ENCODE measurements around the gene GLIS1.
A peak's percentile ranks its signal among the peaks of the same experiment; 100 is the strongest.

The GLIS1 gene

DNA sequence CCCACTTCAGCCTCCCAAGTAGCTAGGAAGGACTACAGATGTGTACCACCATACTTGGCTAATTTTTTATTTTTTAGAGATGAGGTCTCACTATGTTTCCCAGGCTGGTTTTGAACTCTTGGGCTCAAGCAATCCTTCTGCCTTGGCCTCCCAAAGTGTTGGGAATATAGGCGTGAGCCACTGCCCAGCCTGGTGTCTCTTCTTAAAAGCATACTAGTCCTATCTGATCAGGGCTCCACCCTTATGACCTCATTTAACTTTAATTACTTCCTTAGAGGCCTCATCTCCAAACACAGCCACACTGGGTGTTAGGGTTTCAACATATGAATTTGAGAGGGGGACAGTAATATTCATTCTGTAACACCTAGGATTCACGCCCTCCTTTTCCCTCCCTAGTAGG is 130.9 kb downstream of the GLIS1 start:
- no peak for DNase-seq

DNA sequence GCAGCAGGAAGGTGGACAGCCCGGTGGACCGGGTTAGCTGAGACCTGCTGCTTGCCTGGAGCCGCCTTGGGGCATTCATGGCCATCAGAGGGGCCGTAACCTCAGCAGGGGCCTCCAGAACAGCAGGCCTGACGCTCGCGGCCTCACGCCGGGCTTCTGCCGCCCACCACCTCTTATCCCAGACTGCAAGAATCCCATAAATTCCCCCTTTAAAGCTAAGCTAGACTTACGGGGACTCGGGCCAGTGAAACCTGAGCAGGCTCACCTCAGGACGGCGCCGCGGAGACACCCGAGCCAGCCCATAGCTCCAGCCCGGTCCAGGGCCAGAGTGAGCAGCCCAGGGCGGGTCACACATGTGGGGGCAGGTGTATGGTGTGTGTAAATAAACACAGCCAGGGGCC is 132.3 kb downstream of the GLIS1 start:
- no peak for DNase-seq

DNA sequence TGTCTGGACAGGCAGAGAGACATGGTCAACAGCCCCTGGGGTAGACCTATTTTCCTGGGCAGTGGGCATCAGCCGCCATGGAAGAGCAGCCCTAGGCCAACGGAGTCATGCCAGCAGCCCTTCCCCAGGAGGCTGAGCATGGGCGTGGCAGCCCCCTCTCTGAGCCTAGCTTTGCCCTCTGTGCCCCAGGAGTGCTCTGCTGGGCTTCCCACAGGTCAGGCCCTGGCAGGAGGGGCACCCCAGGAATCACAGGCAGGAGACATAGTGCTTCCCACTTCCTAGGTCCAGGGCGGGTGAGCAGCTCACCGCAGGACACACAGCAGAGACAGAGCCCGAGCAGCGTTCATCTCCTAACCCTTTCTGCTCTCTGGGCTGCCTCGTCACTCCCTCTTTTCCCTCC is 132.8 kb downstream of the GLIS1 start:
- no peak for DNase-seq

GRCh38 chr1:53605181-53605580 is 133.8 kb downstream of the GLIS1 start:
- DNase-seq: no peak

DNA sequence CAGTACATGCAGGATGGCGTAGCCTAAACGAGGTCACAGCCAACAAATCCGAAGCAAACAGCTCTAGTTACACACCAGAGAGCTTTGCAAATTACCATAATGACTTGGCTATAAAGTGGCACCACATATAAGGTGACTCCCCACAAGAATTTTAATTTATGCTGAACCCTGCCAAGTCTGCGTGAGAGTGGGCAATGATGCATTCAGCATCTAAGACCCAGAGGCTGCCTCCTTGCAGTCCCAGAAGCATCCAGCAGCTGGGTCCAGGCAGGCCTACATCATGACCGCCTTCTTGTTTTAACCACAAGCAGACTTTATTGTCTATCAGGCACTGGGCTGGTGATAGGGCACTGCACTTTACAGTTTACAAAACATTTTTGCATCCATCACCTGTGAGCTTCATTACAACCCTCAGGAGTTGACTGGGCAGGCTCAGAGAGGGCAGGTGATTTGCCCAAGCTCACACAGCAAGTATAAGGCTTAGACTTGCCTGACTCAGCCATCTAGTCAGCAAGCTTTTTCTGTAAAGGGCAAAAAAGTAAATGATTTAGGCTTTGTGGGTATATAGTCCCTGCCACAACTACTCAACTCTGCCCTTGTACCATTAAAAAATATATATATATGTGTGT is 134.6 kb downstream of the GLIS1 start:
- peak; percentile 5 for DNase-seq

GRCh38 chr1:53603431-53603830 is 135.5 kb downstream of the GLIS1 start:
- DNase-seq: no peak

GRCh38 chr1:53601867-53602775 is 136.8 kb downstream of the GLIS1 start:
- no peak for DNase-seq

DNA sequence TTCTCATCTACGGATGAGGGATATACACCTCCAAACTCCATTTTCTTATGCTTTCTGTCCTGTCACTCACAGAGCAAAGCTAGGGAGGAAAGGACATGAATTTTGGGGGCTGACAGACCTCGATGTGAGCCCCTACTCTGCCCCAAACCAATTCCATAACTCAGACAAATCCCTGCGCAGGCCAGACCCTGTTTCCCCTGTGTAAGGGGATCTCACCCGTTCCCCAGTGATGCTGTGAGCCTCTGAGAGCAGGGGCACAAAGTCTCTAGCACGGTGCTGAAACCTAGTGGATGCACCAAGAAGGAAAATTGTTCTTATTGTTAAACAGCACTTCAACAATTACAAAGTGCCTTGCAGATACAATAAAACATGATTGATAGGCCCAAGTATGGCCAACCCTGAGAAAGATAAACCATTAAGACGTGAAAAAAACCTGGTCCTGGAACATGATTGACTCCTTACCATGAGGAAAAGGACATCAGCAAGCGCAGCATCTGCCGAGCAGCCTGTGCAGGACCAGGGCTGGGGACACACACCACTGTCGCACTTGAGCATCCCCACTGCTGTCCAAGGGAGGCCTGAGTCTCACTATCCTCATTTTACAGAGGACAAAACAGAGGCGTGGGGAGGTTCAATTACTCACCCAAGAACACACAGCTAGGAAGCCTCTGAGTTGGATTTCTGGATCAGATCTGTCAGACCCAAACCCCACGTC is 137.8 kb downstream of the GLIS1 start:
- DNase-seq: no peak

DNA sequence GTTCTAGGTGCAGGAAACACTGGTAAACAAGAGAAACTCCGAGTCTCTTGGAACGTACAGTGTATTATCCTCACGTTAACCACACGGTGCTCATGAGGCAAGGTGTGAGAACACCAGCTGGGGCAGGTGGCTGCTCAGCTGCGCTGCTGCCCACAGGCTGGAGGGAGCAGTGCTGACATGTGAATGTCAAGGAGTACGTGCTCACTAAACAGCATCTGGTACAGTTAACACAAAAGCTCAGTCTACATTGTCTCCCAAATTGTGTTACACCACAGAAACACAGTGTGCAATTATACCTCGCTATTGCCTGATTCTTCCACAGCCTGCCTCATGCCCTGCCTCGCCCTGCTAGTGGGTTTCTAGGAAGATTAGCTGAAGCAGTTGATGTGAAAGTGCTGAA is 138.4 kb downstream of the GLIS1 start:
- no peak for DNase-seq

DNA sequence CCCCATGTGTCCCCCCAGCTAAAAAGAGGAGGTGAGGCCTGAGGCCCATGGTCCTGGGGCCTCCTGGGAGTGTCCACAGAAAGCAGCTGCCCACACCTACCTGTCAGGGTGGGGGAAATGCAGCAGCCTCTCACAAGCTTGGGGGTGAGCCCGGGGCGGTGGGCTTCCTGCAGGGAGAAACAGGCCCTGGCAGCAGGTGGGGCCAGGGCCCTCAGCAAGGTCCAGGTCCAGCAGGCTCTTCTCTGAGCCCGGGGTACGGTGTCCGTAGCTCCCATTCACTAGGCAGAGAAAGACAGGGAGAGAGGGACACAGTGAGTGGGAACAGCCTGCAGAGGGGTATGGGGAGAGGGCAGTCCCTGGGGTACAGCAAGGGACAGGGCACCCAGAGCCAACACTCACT is 139.0 kb downstream of the GLIS1 start:
- DNase-seq: no peak

DNA sequence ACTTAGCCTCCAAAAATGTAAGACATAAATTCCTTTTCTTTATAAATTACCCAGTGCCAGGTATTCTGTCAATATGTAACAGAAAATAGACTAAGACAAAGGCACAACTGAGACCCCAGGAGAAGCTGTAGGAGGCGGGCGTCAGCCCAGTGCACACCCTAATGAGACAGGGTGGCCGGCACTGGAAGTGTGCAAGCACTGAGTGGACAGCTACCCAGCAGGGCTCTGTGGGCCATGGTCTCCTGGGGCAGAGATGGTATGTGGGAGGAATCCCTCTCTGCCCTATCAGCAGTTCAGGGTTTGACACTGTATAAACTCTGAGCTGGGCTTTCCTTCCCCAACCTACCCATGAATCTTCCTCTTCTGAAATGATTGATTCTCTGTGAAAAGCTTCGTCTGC is 139.5 kb downstream of the GLIS1 start:
- DNase-seq: no peak

GRCh38 chr1:53598966-53599365 is 140.0 kb downstream of the GLIS1 start:
- no peak for DNase-seq

DNA sequence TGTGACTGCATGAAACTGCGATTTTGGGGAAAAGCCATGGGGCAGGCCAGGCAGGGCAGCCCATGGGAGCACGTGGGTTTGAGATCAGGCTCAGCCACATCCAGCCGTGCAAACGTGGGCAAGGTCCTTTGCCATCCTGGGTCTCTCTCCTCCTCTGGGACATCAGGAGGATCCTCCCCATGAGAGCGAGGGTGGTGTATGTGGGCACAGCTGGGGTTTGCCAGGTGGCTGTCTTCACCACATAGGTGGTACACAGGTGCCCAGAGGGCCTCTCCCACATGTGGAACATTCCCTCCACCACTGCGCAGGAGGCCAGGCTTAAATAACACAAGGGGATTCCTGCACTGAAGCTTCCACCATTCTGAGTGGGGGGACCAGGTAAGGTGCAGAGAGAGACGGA is 143.1 kb downstream of the GLIS1 start:
- DNase-seq: no peak

GRCh38 chr1:53594391-53595180 is 144.4 kb downstream of the GLIS1 start:
- DNase-seq: no peak

- no peak for DNase-seq
Observed at GRCh38 chr1:53593758-53594380, 145.1 kb downstream of the GLIS1 start.

DNA sequence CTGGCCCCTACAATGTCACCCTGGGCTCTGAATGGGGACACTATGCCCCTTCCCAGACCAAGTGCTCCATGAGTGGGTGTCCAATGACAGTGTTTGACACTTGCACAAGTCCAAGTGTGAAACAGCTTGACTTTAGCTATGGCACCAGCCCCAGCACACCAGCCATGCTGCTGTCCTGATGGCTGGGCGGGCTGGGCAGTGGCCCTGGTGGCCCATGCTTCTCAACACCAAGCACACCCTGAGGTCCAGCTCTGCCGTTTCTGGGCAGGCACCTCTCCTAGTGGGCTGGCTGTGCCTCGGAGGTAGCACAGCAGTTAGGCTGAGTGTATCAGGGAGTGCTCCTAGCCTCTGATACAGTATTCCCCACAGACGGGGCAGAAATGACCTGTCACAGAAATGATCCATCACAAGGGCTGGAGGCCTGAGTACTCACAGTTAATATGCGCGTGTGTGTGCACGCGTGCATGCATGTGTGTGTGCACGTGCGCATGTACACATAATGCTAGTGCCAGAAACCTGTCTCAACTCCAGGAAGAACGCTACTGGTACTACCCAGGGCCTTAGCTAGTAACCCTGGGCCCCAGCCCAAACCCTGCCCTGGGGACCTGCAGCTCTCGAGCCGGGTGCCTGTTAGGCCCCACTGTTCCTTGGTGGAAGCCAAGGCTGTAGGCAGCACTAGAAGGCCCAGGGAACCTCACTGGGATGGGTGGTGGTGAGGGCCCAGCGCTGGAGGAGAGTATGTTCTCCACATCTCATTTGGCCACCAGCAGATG is 145.8 kb downstream of the GLIS1 start:
- DNase-seq: no peak

- peak; percentile 88 for DNase-seq
Observed at GRCh38 chr1:53592521-53592982, 146.4 kb downstream of the GLIS1 start.

DNA sequence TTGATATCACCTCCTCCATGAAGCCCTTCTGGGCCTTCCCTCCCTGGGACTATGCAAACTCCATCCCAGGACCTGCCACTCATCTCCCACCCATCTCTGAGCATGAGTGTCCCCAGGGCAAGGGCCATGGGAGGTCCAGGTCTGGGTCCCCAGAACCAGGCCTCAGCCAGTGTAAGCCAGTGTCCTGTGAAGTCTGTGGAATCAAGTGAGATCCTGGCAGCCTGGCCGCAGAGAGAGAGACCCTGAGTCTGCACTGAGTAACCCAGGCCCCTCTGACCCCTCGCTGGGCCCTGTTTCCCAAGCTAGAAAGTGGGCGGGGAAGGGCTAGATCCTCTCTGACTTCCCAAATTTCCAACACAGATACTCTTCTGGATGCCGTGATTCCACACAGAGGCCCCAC is 147.0 kb downstream of the GLIS1 start:
- no peak for DNase-seq

GRCh38 chr1:53590531-53591515 is 148.1 kb downstream of the GLIS1 start:
- DNase-seq: no peak

DNA sequence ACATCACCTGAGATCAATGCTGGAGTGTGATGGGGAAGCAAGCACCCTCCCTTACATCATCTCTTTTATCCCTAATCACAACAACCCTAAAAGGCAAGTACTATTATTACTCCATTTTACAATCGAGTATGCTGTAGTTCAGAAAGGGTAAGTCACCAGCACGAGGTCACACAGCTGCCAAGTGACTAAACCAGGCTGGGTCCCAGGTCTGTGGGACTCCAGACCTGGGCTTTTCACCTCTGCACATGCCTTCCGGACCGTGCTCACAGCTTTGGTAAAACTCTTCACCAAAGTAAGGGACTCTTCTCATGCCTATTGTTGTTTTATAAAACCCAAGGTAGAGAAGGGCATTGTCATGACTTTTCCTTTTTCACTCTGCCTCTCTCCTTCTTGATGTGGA is 148.9 kb downstream of the GLIS1 start:
- DNase-seq: no peak

Data from DMS79 (cell line).